H9 (cell line): ENCODE data around the gene UBE3A. TPM values are rescaled to one million over a fixed set of nuclear protein-coding genes. Genes with fewer than 3 reads are reported as not detected.

Experiments
- DNase-seq: peaks from one replicate; pipeline ENCODE4 v3.0.0-alpha.2; 2017
- H2AFZ ChIP-seq: one replicate; pipeline ENCODE4 v1.6.1; 2013; ENCODE audit warnings: mild to moderate bottlenecking, low read length, control low read depth, moderate library complexity
- H2AK5ac ChIP-seq: 2 replicates; pipeline ENCODE4 v1.6.1; 2013; ENCODE audit warnings: low read length, control low read depth, mixed read lengths; ENCODE audit not compliant: insufficient read length
- H2BK120ac ChIP-seq: one replicate; pipeline ENCODE4 v1.6.1; 2013; ENCODE audit warnings: low read depth, mild to moderate bottlenecking, low read length, control low read depth, inconsistent platforms; ENCODE audit not compliant: poor library complexity, severe bottlenecking
- H2BK12ac ChIP-seq: 2 replicates; pipeline ENCODE4 v1.6.1; 2013; ENCODE audit warnings: low read length, control low read depth, mixed read lengths, low read depth; ENCODE audit not compliant: insufficient read length
- H2BK15ac ChIP-seq: 2 replicates; pipeline ENCODE4 v1.6.1; 2013; ENCODE audit warnings: low read depth, low read length, control low read depth
- H2BK20ac ChIP-seq: one replicate; pipeline ENCODE4 v1.6.1; 2013; ENCODE audit warnings: low read depth, mild to moderate bottlenecking, low read length, control low read depth, inconsistent platforms; ENCODE audit not compliant: poor library complexity, severe bottlenecking
- H2BK5ac ChIP-seq: 2 replicates; pipeline ENCODE4 v1.6.1; 2013; ENCODE audit warnings: low read length, control low read depth, mixed read lengths; ENCODE audit not compliant: insufficient read length
- H3K14ac ChIP-seq: 2 replicates; pipeline ENCODE4 v1.6.1; 2013; ENCODE audit warnings: low read length, control low read depth; ENCODE audit not compliant: insufficient read depth
- H3K18ac ChIP-seq: 2 replicates; pipeline ENCODE4 v1.6.1; 2013; ENCODE audit warnings: low read depth, mild to moderate bottlenecking, mixed read lengths, low read length, control low read depth; ENCODE audit not compliant: insufficient read length
- H3K23ac ChIP-seq: 2 replicates; pipeline ENCODE4 v1.6.1; 2013; ENCODE audit warnings: low read length, control low read depth, mixed read lengths, low read depth; ENCODE audit not compliant: insufficient read length
- H3K23me2 ChIP-seq: 2 replicates; pipeline ENCODE4 v1.6.1; 2013; ENCODE audit warnings: low read depth, mild to moderate bottlenecking, mixed read lengths, low read length, control low read depth; ENCODE audit not compliant: insufficient read length, poor library complexity, severe bottlenecking
- H3K27ac ChIP-seq: 2 replicates; pipeline ENCODE4 v1.5.1; 2013; ENCODE audit warnings: low read length, control low read depth, mixed read lengths, low read depth; ENCODE audit not compliant: insufficient read length
- H3K27me3 ChIP-seq: 2 replicates; pipeline ENCODE4 v1.6.1; 2013; ENCODE audit warnings: low read length, control low read depth, inconsistent platforms; ENCODE audit not compliant: insufficient read depth
- H3K4ac ChIP-seq: 2 replicates; pipeline ENCODE4 v1.6.1; 2013; ENCODE audit warnings: low read depth, mild to moderate bottlenecking, control low read depth, inconsistent platforms, low read length, moderate library complexity
- H3K4me1 ChIP-seq: 2 replicates; pipeline ENCODE4 v1.6.1; 2013; ENCODE audit warnings: low read length, control low read depth, inconsistent platforms; ENCODE audit not compliant: insufficient read depth
- H3K4me2 ChIP-seq: 2 replicates; pipeline ENCODE4 v1.6.1; 2013; ENCODE audit warnings: low read length, control low read depth, mixed read lengths; ENCODE audit not compliant: insufficient read length, insufficient read depth
- H3K56ac ChIP-seq: 2 replicates; pipeline ENCODE4 v1.6.1; 2013; ENCODE audit warnings: low read depth, mild to moderate bottlenecking, mixed read lengths, low read length, control low read depth; ENCODE audit not compliant: insufficient read length
- H3K79me1 ChIP-seq: 2 replicates; pipeline ENCODE4 v1.6.1; 2013; ENCODE audit warnings: low read depth, mild to moderate bottlenecking, moderate library complexity, low read length, control low read depth, inconsistent platforms; ENCODE audit not compliant: insufficient read depth, poor library complexity, severe bottlenecking
- H3K79me2 ChIP-seq: 2 replicates; pipeline ENCODE4 v1.6.1; 2013; ENCODE audit warnings: low read length, control low read depth, inconsistent platforms; ENCODE audit not compliant: insufficient read depth
- H3K9ac ChIP-seq: 2 replicates; pipeline ENCODE4 v1.6.1; 2013; ENCODE audit warnings: low read length, control low read depth, mixed read lengths; ENCODE audit not compliant: insufficient read length; ENCODE audit errors: extremely low read depth
- H3K9me3 ChIP-seq: one replicate; pipeline ENCODE4 v1.6.1; 2013; ENCODE audit warnings: low read depth, low read length, inconsistent platforms; ENCODE audit not compliant: control insufficient read depth
- H3T11ph ChIP-seq: one replicate; pipeline ENCODE4 v1.6.1; 2013; ENCODE audit warnings: mild to moderate bottlenecking, low read length, control low read depth, inconsistent platforms
- H4K20me1 ChIP-seq: one replicate; pipeline ENCODE4 v1.6.1; 2013; ENCODE audit not compliant: control insufficient read depth, insufficient read length, insufficient read depth
- H4K5ac ChIP-seq: 2 replicates; pipeline ENCODE4 v1.6.1; 2013; ENCODE audit warnings: low read depth, mild to moderate bottlenecking, mixed read lengths, low read length, control low read depth; ENCODE audit not compliant: insufficient read length
- H4K8ac ChIP-seq: replicated peaks from 2 replicates; pipeline ENCODE4 v1.6.1; 2013; ENCODE audit warnings: low read length, control low read depth, mixed read lengths, low read depth; ENCODE audit not compliant: insufficient read length
- H4K91ac ChIP-seq: 2 replicates; pipeline ENCODE4 v1.6.1; 2013; ENCODE audit warnings: low read depth, mild to moderate bottlenecking, moderate library complexity, mixed read lengths, low read length, control low read depth; ENCODE audit not compliant: insufficient read length
- H3K27ac Mint-ChIP-seq, 3 experiments: 2 replicates in 2 of 3; 3 replicates in 1 of 3; pipeline ENCODE4 v1.8.0; 2020 to 2021; ENCODE audit warnings: mixed read lengths in 3 of 3, mild to moderate bottlenecking in 1 of 3, moderate library complexity in 1 of 3
- H3K27me3 Mint-ChIP-seq: 2 replicates; pipeline ENCODE4 v1.8.0; 2021; ENCODE audit warnings: low read depth, mild to moderate bottlenecking, moderate library complexity, mixed read lengths
- H3K36me3 Mint-ChIP-seq, 3 experiments: 2 replicates in 2 of 3; 3 replicates in 1 of 3; pipeline ENCODE4 v1.8.0; 2020 to 2021; ENCODE audit warnings: low read depth in 3 of 3, mixed read lengths in 3 of 3; ENCODE audit not compliant: insufficient read depth in 1 of 3
- H3K4me1 Mint-ChIP-seq, 2 experiments: 2 replicates each; pipeline ENCODE4 v1.8.0; 2020; ENCODE audit warnings: mixed read lengths in 2 of 2
- H3K4me3 Mint-ChIP-seq, 2 experiments: 2 replicates in 1 of 2; 3 replicates in 1 of 2; pipeline ENCODE4 v1.8.0; 2020 to 2021; ENCODE audit warnings: mild to moderate bottlenecking in 2 of 2, mixed read lengths in 2 of 2, moderate library complexity in 1 of 2
- H3K9me3 Mint-ChIP-seq, 2 experiments: 2 replicates in 1 of 2; 3 replicates in 1 of 2; pipeline ENCODE4 v1.8.0; 2020; ENCODE audit warnings: mild to moderate bottlenecking in 2 of 2, mixed read lengths in 2 of 2, moderate library complexity in 1 of 2
- CTCF ChIP-seq: fragments of 200-600 bp; sonication (generic); conservative IDR thresholded peaks from 3 replicates; pipeline ENCODE4 v1.8.0; 2021; ENCODE audit warnings: antibody characterized with exemption, mild to moderate bottlenecking
- WGBS: extraction: QIAGEN DNeasy Blood & Tissue Kit; methylation state at CpG from one replicate; pipeline ENCODE4 v1.1.7; 2013; ENCODE audit warnings: missing lambda C conversion rate, low lambda C conversion rate, mixed read lengths; ENCODE audit not compliant: insufficient read length; ENCODE audit errors: extremely low coverage; 5-methylcytosine and 5-hydroxymethylcytosine counted together
- total RNA-seq: library from RNA; stranded (reverse); gene quantifications from 2 replicates; pipeline ENCODE4 v1.2.1, GENCODE V29; 2021

Gene UBE3A
- total RNA-seq, 1 experiment from 2014 or later: 108 TPM

- H4K8ac ChIP-seq: no peak overlapping the region
- no peak overlapping the region for H2BK12ac ChIP-seq
- no peak overlapping the region for H3K27ac ChIP-seq
- Mint-ChIP-seq H3K4me3 (no peak overlapping the region), H3K27me3 (no peaks in the 10 kb centered on the region), H3K27ac (no peak overlapping the region), H3K36me3 (peaks cover 3 to 6% (median 6%) of the 10 kb centered on the region in 3 experiments; a peak in 3 of 7 replicates), H3K9me3 (peaks cover 20 to 29% of the 10 kb centered on the region in 2 experiments), H3K4me1 (peaks cover 0 to 1% of the 10 kb centered on the region in 2 experiments; a peak in 3 of 4 replicates)
- no peaks in the 10 kb centered on the region for H3K27me3 ChIP-seq
- H4K20me1 ChIP-seq: no peaks in the 10 kb centered on the region
- no peak overlapping the region for H3K18ac ChIP-seq
- no peaks in the 10 kb centered on the region for H3K9me3 ChIP-seq
- H4K91ac ChIP-seq: no peak overlapping the region
- no peak for TF ChIP-seq CTCF
- WGBS: no CpG with 5 or more reads among the region's 1 CpG
- no peak overlapping the region for H2BK15ac ChIP-seq
- no peak for DNase-seq
- no peak overlapping the region for H2BK5ac ChIP-seq
- H3K14ac ChIP-seq: no peak overlapping the region
- H3K79me2 ChIP-seq: no peaks in the 10 kb centered on the region
- H3K79me1 ChIP-seq: no peaks in the 10 kb centered on the region
- H3K9ac ChIP-seq: no peak overlapping the region
- no peak overlapping the region for H3K4me2 ChIP-seq
- no peak overlapping the region for H2AFZ ChIP-seq
- H3K23me2 ChIP-seq: no peaks in the 10 kb centered on the region
- no peak overlapping the region for H3K56ac ChIP-seq
- no peak overlapping the region for H2AK5ac ChIP-seq
- H2BK20ac ChIP-seq: no peak overlapping the region
- H3K23ac ChIP-seq: no peak overlapping the region
- H3K4ac ChIP-seq: no peak overlapping the region
- H3K4me1 ChIP-seq: no peaks in the 10 kb centered on the region
- no peak overlapping the region for H4K5ac ChIP-seq
- no peak overlapping the region for H3T11ph ChIP-seq
- H2BK120ac ChIP-seq: no peak overlapping the region
These were observed 115.4 kb downstream of the UBE3A start for GRCh38 chr15:25323420-25323819.
